ENCODE data around the gene JMJD8. TPM values are rescaled to one million over a fixed set of nuclear protein-coding genes. Genes with fewer than 3 reads are reported as not detected.
A peak's percentile ranks its signal among the peaks of the same experiment; 100 is the strongest.

Gene JMJD8
- total RNA-seq, 1 donor from 2014 or later = 62.9 TPM

GRCh38 chr16:702341-702740 lies 18.2 kb upstream of the JMJD8 start:
- H3K27ac ChIP-seq = no peak overlapping the region
- TF ChIP-seq CTCF (IDR thresholded peaks at IDR 0.05) (no peak), POLR2AphosphoS5 (IDR thresholded peaks at IDR 0.05; ENCODE audit: insufficient read depth in 1 of 2, low read depth in 1 of 2) (no peak), POLR2A (IDR thresholded peaks at IDR 0.05) (no peak)
- no peak overlapping the region for H3K4me3 ChIP-seq
- H3K27me3 ChIP-seq = peaks cover 37% of the 10 kb centered on the region
- intact Hi-C loops (cut with DNase I) = no loop called here
- no peaks in the 10 kb centered on the region for H3K36me3 ChIP-seq
- H3K4me1 ChIP-seq = peaks cover 17% of the 10 kb centered on the region
- DNase-seq (ENCODE audit: extremely low spot score in 2 of 2) = no peak
- H3K9me3 ChIP-seq = no peaks in the 10 kb centered on the region

GRCh38 chr16:700684-701584 lies 16.8 kb upstream of the JMJD8 start:
- H3K27me3 ChIP-seq = peaks cover 28% of the 10 kb centered on the region
- no peak for DNase-seq (ENCODE audit: extremely low spot score in 2 of 2)
- H3K9me3 ChIP-seq = no peaks in the 10 kb centered on the region
- H3K4me3 ChIP-seq = no peak overlapping the region
- intact Hi-C loops (cut with DNase I) = no loop called here
- H3K4me1 ChIP-seq = peaks cover 11% of the 10 kb centered on the region
- H3K27ac ChIP-seq = no peak overlapping the region
- TF ChIP-seq POLR2A (IDR thresholded peaks at IDR 0.05) (no peak), CTCF (IDR thresholded peaks at IDR 0.05) (no peak), POLR2AphosphoS5 (IDR thresholded peaks at IDR 0.05; ENCODE audit: insufficient read depth in 1 of 2, low read depth in 1 of 2) (no peak)
- no peaks in the 10 kb centered on the region for H3K36me3 ChIP-seq

- DNase-seq (ENCODE audit: extremely low spot score in 2 of 2) = no peak
- Histone ChIP-seq H3K27ac (no peak overlapping the region), H3K27me3 (peaks cover 18% of the 10 kb centered on the region), H3K9me3 (no peaks in the 10 kb centered on the region), H3K4me1 (peaks cover 29% of the 10 kb centered on the region), H3K4me3 (no peak overlapping the region), H3K36me3 (no peaks in the 10 kb centered on the region)
- intact Hi-C loops (cut with DNase I) = no loop called here
- no peak for TF ChIP-seq POLR2AphosphoS5 (IDR thresholded peaks at IDR 0.05; ENCODE audit: insufficient read depth in 1 of 2, low read depth in 1 of 2)
- no peak for TF ChIP-seq CTCF (IDR thresholded peaks at IDR 0.05)
- TF ChIP-seq POLR2A (IDR thresholded peaks at IDR 0.05) = no peak
Measured at GRCh38 chr16:698911-699671, 15.0 kb upstream of the JMJD8 start.

- Histone ChIP-seq H3K4me1 (peaks cover 41% of the 10 kb centered on the region), H3K36me3 (no peaks in the 10 kb centered on the region), H3K27ac (no peak overlapping the region), H3K9me3 (no peaks in the 10 kb centered on the region), H3K27me3 (peaks cover 9% of the 10 kb centered on the region), H3K4me3 (peak overlapping the region; percentile 38)
- DNase-seq (ENCODE audit: extremely low spot score in 2 of 2) = no peak
- peak; percentile 24 to 53 for TF ChIP-seq POLR2AphosphoS5 (IDR thresholded peaks at IDR 0.05; ENCODE audit: insufficient read depth in 1 of 2, low read depth in 1 of 2)
- TF ChIP-seq POLR2A (IDR thresholded peaks at IDR 0.05) = no peak
- TF ChIP-seq CTCF (IDR thresholded peaks at IDR 0.05) = no peak
- intact Hi-C loops (cut with DNase I) = no loop called here
Measured at GRCh38 chr16:695355-696089, 11.4 kb upstream of the JMJD8 start.

All from vagina (tissue), 2 donors.